ENCODE measurements around the gene BEX3.
A peak's percentile ranks its signal among the peaks of the same experiment; 100 is the strongest.

Gene BEX3

DNA sequence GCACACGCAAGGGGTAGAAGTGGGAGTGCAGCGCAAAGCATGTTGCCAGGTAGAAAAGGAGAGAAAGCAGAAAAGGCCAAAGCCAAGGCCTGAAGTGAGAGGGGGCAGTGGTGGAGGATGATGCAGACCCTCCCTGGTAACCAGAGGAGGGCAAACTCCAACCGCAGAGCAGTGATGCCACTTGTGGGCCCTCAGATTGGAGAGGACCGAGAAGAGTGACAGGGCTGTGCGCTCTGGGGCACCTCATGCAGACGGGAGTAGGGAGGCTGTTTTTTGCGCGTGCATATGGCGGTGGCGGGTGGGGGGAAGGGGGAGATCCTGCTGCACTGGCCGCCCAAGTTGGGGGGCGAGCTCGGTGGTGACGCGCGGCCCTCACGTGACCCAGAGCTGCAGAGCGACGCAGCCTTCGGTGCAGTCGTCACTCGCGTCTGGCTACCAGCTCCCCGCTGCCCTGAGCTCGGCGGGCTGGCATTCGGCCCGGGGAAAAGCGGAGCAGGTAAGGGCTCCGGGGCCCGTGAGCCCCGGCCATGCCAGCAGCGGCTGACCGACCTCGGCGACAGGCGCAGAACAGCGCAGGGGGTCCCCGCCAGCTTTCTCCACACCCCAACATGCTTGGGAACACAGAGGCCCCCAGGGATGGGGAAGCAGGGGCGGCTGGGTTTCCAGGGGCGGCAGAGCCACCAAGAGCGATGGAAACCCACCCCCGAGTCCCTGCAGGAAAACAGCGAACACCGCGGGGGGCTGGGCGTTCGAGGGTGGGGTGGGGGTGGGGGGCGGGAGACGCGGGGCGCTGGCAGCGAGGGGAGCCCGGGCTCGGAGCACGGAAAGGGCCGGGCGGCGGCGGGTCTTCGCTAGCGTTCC, at the start of gene BEX3:
TSS of gene BEX3 (plus strand) at position 421 of the 861 bp plus-strand sequence. CDS start 984 bp downstream, outside the sequence.
- peak; percentile 63 for DNase-seq (ENCODE audit: low read depth, low spot score)
- no peaks in the 10 kb centered on the region for H3K4me1 ChIP-seq (ENCODE audit: insufficient read depth, insufficient read length)
- peak within 1 kb of the TSS; percentile 92 for H3K9ac ChIP-seq (ENCODE audit: insufficient read length, low read depth)
- no peaks in the 10 kb centered on the region for H3K27me3 ChIP-seq (ENCODE audit: insufficient read depth, insufficient read length)
- peak within 1 kb of the TSS; percentile 91 for H3K4me3 ChIP-seq (ENCODE audit: insufficient read length, low read depth)
- peaks cover 35% of the 10 kb centered on the region for H3K36me3 ChIP-seq (ENCODE audit: insufficient read depth, insufficient read length, low read length)
- H3K9me3 ChIP-seq (ENCODE audit: insufficient read depth, low read length), result peaks cover 4% of the 10 kb centered on the region
- no peak for TF ChIP-seq ZNF274 (IDR thresholded peaks at IDR 0.05; ENCODE audit: low read depth, low read length)
- TF ChIP-seq SUZ12 (IDR thresholded peaks at IDR 0.05; ENCODE audit: extremely low read depth, insufficient read depth, insufficient read length), result no peak
- TF ChIP-seq YY1 (IDR thresholded peaks at IDR 0.05; ENCODE audit: insufficient read depth, insufficient read length), result no peak

DNA sequence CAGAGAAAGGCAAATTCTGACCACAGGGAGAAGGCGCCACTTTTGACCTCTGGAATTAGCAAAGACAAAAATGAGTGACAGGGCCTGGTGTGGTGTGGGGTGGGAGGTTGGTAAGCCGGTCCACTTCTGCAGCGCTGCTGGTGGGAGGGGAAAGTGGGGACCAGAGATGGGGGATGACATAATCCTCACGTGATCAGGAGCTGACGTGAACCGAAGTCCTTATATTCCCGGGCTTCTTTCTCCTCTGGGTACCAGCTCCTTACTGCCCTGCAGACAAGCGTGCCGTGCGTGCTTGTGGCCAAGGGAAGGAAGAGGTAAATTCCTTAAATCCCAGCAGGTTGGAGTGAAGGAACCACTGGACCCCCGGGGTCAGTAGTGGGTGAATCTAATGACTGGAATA, 46.3 kb upstream of the BEX3 start, which contains the start of gene TCEAL7:
TSS of gene TCEAL7 (plus strand) at position 249 of the 400 bp plus-strand sequence. CDS start 1,165 bp downstream, outside the sequence.
- Histone ChIP-seq H3K4me3 (ENCODE audit: insufficient read length, low read depth) (no peak within 1 kb of the TSS), H3K27me3 (ENCODE audit: insufficient read depth, insufficient read length) (peaks cover 2% of the 10 kb centered on the region), H3K36me3 (ENCODE audit: insufficient read depth, insufficient read length, low read length) (no peaks in the 10 kb centered on the region), H3K4me1 (ENCODE audit: insufficient read depth, insufficient read length) (no peaks in the 10 kb centered on the region), H3K9me3 (ENCODE audit: insufficient read depth, low read length) (no peaks in the 10 kb centered on the region), H3K9ac (ENCODE audit: insufficient read length, low read depth) (peak within 1 kb of the TSS; percentile 36)
- TF ChIP-seq SUZ12 (IDR thresholded peaks at IDR 0.05; ENCODE audit: extremely low read depth, insufficient read depth, insufficient read length), result no peak
- DNase-seq (ENCODE audit: low read depth, low spot score), result no peak

GRCh38 chrX:103330681-103331288, 45.6 kb upstream of the BEX3 start:
- Histone ChIP-seq H3K36me3 (ENCODE audit: insufficient read depth, insufficient read length, low read length) (no peaks in the 10 kb centered on the region), H3K4me3 (ENCODE audit: insufficient read length, low read depth) (no peak overlapping the region), H3K9ac (ENCODE audit: insufficient read length, low read depth) (peak overlapping the region; percentile 36), H3K4me1 (ENCODE audit: insufficient read depth, insufficient read length) (no peaks in the 10 kb centered on the region), H3K27me3 (ENCODE audit: insufficient read depth, insufficient read length) (peaks cover 2% of the 10 kb centered on the region), H3K9me3 (ENCODE audit: insufficient read depth, low read length) (no peaks in the 10 kb centered on the region)
- peak; percentile 35 for DNase-seq (ENCODE audit: low read depth, low spot score)
- TF ChIP-seq ZNF274 (IDR thresholded peaks at IDR 0.05; ENCODE audit: low read depth, low read length) (no peak), SUZ12 (IDR thresholded peaks at IDR 0.05; ENCODE audit: extremely low read depth, insufficient read depth, insufficient read length) (no peak), YY1 (IDR thresholded peaks at IDR 0.05; ENCODE audit: insufficient read depth, insufficient read length) (no peak)

DNA sequence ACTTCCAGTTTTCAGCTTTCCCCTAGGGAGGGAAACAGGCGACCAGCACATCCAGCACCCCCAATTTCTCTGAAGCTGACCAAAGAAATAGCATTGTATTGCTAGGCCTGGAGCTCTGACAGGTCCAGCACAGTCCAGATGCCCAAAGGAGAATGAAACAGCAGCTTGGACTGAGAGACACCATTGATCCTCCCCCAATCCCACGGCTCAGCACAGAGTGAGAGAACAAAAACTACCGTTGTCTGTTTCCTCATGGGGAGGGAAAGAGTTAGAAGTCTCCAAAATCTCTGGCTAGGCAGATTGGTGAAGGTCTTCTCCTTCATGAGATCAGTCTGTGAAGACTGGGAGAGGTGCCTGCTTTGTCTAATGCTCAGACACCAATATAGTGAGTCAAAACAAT, 37.7 kb upstream of the BEX3 start:
- Histone ChIP-seq H3K4me1 (ENCODE audit: insufficient read depth, insufficient read length) (no peaks in the 10 kb centered on the region), H3K27me3 (ENCODE audit: insufficient read depth, insufficient read length) (no peaks in the 10 kb centered on the region), H3K36me3 (ENCODE audit: insufficient read depth, insufficient read length, low read length) (no peaks in the 10 kb centered on the region), H3K4me3 (ENCODE audit: insufficient read length, low read depth) (no peak overlapping the region), H3K9ac (ENCODE audit: insufficient read length, low read depth) (no peak overlapping the region), H3K9me3 (ENCODE audit: insufficient read depth, low read length) (no peaks in the 10 kb centered on the region)
- TF ChIP-seq ZNF274 (IDR thresholded peaks at IDR 0.05; ENCODE audit: low read depth, low read length), result no peak
- TF ChIP-seq YY1 (IDR thresholded peaks at IDR 0.05; ENCODE audit: insufficient read depth, insufficient read length), result no peak
- TF ChIP-seq SUZ12 (IDR thresholded peaks at IDR 0.05; ENCODE audit: extremely low read depth, insufficient read depth, insufficient read length), result no peak
- DNase-seq (ENCODE audit: low read depth, low spot score), result no peak

DNA sequence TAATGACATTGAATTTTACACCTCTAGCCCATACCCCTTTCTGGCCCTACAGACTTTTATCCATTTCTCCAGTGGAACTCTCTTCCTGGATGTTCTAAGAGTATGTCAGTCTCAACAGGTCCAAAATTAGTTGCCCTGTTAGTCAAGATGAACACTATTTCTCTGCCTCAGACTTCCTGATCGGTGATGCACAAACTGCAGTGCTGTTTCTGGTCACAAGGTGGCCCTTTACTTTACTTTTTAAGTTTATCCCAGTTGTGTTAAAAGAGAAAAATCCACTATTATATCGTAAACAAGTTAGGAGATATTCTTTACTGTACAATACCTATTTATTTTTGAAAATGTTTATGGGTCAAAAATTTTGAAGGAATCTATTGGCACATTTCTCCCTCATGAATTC, 33.2 kb upstream of the BEX3 start:
- Histone ChIP-seq H3K4me1 (ENCODE audit: insufficient read depth, insufficient read length) (no peaks in the 10 kb centered on the region), H3K9me3 (ENCODE audit: insufficient read depth, low read length) (no peaks in the 10 kb centered on the region), H3K36me3 (ENCODE audit: insufficient read depth, insufficient read length, low read length) (no peaks in the 10 kb centered on the region), H3K27me3 (ENCODE audit: insufficient read depth, insufficient read length) (no peaks in the 10 kb centered on the region), H3K4me3 (ENCODE audit: insufficient read length, low read depth) (no peak overlapping the region), H3K9ac (ENCODE audit: insufficient read length, low read depth) (no peak overlapping the region)
- TF ChIP-seq YY1 (IDR thresholded peaks at IDR 0.05; ENCODE audit: insufficient read depth, insufficient read length) (no peak), SUZ12 (IDR thresholded peaks at IDR 0.05; ENCODE audit: extremely low read depth, insufficient read depth, insufficient read length) (no peak), ZNF274 (IDR thresholded peaks at IDR 0.05; ENCODE audit: low read depth, low read length) (no peak)
- no peak for DNase-seq (ENCODE audit: low read depth, low spot score)

- no peaks in the 10 kb centered on the region for H3K36me3 ChIP-seq (ENCODE audit: insufficient read depth, insufficient read length, low read length)
- H3K27me3 ChIP-seq (ENCODE audit: insufficient read depth, insufficient read length), result no peaks in the 10 kb centered on the region
- H3K9ac ChIP-seq (ENCODE audit: insufficient read length, low read depth), result no peak overlapping the region
- no peak overlapping the region for H3K4me3 ChIP-seq (ENCODE audit: insufficient read length, low read depth)
- DNase-seq (ENCODE audit: low read depth, low spot score), result no peak
- H3K4me1 ChIP-seq (ENCODE audit: insufficient read depth, insufficient read length), result no peaks in the 10 kb centered on the region
- H3K9me3 ChIP-seq (ENCODE audit: insufficient read depth, low read length), result no peaks in the 10 kb centered on the region
- TF ChIP-seq ZNF274 (IDR thresholded peaks at IDR 0.05; ENCODE audit: low read depth, low read length) (no peak), SUZ12 (IDR thresholded peaks at IDR 0.05; ENCODE audit: extremely low read depth, insufficient read depth, insufficient read length) (no peak), YY1 (IDR thresholded peaks at IDR 0.05; ENCODE audit: insufficient read depth, insufficient read length) (no peak)
These were observed 31.7 kb upstream of the BEX3 start for GRCh38 chrX:103344606-103345005.

- TF ChIP-seq ZNF274 (IDR thresholded peaks at IDR 0.05; ENCODE audit: low read depth, low read length), result no peak
- no peak for TF ChIP-seq SUZ12 (IDR thresholded peaks at IDR 0.05; ENCODE audit: extremely low read depth, insufficient read depth, insufficient read length)
- no peak for TF ChIP-seq YY1 (IDR thresholded peaks at IDR 0.05; ENCODE audit: insufficient read depth, insufficient read length)
- H3K4me3 ChIP-seq (ENCODE audit: insufficient read length, low read depth), result no peak overlapping the region
- H3K9ac ChIP-seq (ENCODE audit: insufficient read length, low read depth), result no peak overlapping the region
- no peaks in the 10 kb centered on the region for H3K9me3 ChIP-seq (ENCODE audit: insufficient read depth, low read length)
- no peaks in the 10 kb centered on the region for H3K36me3 ChIP-seq (ENCODE audit: insufficient read depth, insufficient read length, low read length)
- H3K27me3 ChIP-seq (ENCODE audit: insufficient read depth, insufficient read length), result no peaks in the 10 kb centered on the region
- H3K4me1 ChIP-seq (ENCODE audit: insufficient read depth, insufficient read length), result no peaks in the 10 kb centered on the region
- DNase-seq (ENCODE audit: low read depth, low spot score), result no peak
These were observed 28.5 kb upstream of the BEX3 start for GRCh38 chrX:103347682-103348397.
